Activated naive CD4-positive, alpha-beta T cell treated with anti-CD3 and anti-CD28 coated beads, Interleukin-2, amount 10 ng/mL, durations not matched to agents 7 days and 5 days (primary cell): ENCODE data around the gene MYO3B.

ENCODE experiments used
- CTCF ChIA-PET: fragments of 350-600 bp; sonication (Branson Sonifier 250); formaldehyde crosslinking; loops from one replicate; lab custom pipeline; 2021; ENCODE audit warnings: antibody characterized with exemption; lab: Charles Lee
- DNase-seq: peaks from one replicate; pipeline ENCODE4 v3.0.0-alpha.2; 2020
- H3K27ac Mint-ChIP-seq: one replicate; pipeline ENCODE4 v1.8.0; 2021; ENCODE audit warnings: mild to moderate bottlenecking, moderate library complexity, mixed read lengths
- H3K27me3 Mint-ChIP-seq: one replicate; pipeline ENCODE4 v1.8.0; 2021; ENCODE audit warnings: mild to moderate bottlenecking, mixed read lengths
- H3K36me3 Mint-ChIP-seq: one replicate; pipeline ENCODE4 v1.8.0; 2021; ENCODE audit warnings: mixed read lengths
- H3K4me1 Mint-ChIP-seq: one replicate; pipeline ENCODE4 v1.8.0; 2021; ENCODE audit warnings: mixed read lengths
- H3K4me3 Mint-ChIP-seq: one replicate; pipeline ENCODE4 v1.8.0; 2021; ENCODE audit warnings: mild to moderate bottlenecking, moderate library complexity, mixed read lengths
- H3K9me3 Mint-ChIP-seq: one replicate; pipeline ENCODE4 v1.8.0; 2021; ENCODE audit warnings: mixed read lengths

The MYO3B gene

GRCh38 chr2:170502361-170503130 lies 324.6 kb downstream of the MYO3B start:
- CTCF ChIA-PET, result no interaction called here
- DNase-seq, result no peak
- H3K4me1 Mint-ChIP-seq, result peaks cover 35% of the 10 kb centered on the region
- H3K36me3 Mint-ChIP-seq, result no peaks in the 10 kb centered on the region
- no peak overlapping the region for H3K27ac Mint-ChIP-seq
- H3K9me3 Mint-ChIP-seq, result no peaks in the 10 kb centered on the region
- no peak overlapping the region for H3K4me3 Mint-ChIP-seq
- peaks cover 49% of the 10 kb centered on the region for H3K27me3 Mint-ChIP-seq

GRCh38 chr2:170503563-170503962 lies 325.6 kb downstream of the MYO3B start:
- CTCF ChIA-PET, result no interaction called here
- no peaks in the 10 kb centered on the region for H3K36me3 Mint-ChIP-seq

GRCh38 chr2:170503971-170504809 lies 326.2 kb downstream of the MYO3B start:
- no peak overlapping the region for H3K27ac Mint-ChIP-seq
- no peaks in the 10 kb centered on the region for H3K9me3 Mint-ChIP-seq
- DNase-seq, result no peak
- H3K36me3 Mint-ChIP-seq, result no peaks in the 10 kb centered on the region
- H3K27me3 Mint-ChIP-seq, result peaks cover 53% of the 10 kb centered on the region
- CTCF ChIA-PET, result no interaction called here
- no peak overlapping the region for H3K4me3 Mint-ChIP-seq
- H3K4me1 Mint-ChIP-seq, result peaks cover 49% of the 10 kb centered on the region

More at GRCh38 chr2:170503563-170503962, 325.6 kb downstream of the MYO3B start:
- H3K27me3 Mint-ChIP-seq, result peaks cover 49% of the 10 kb centered on the region
- no peak overlapping the region for H3K4me3 Mint-ChIP-seq
- H3K9me3 Mint-ChIP-seq, result no peaks in the 10 kb centered on the region
- peaks cover 45% of the 10 kb centered on the region for H3K4me1 Mint-ChIP-seq
- H3K27ac Mint-ChIP-seq, result no peak overlapping the region
- no peak for DNase-seq

GRCh38 chr2:170504810-170505145 lies 326.8 kb downstream of the MYO3B start:
- H3K36me3 Mint-ChIP-seq, result no peaks in the 10 kb centered on the region
- DNase-seq, result no peak
- CTCF ChIA-PET, result no interaction called here
- no peak overlapping the region for H3K27ac Mint-ChIP-seq
- no peak overlapping the region for H3K4me3 Mint-ChIP-seq
- peaks cover 49% of the 10 kb centered on the region for H3K4me1 Mint-ChIP-seq
- no peaks in the 10 kb centered on the region for H3K9me3 Mint-ChIP-seq
- peaks cover 55% of the 10 kb centered on the region for H3K27me3 Mint-ChIP-seq

GRCh38 chr2:170505631-170506275 lies 327.8 kb downstream of the MYO3B start:
- peak; percentile 26 for DNase-seq
- no peaks in the 10 kb centered on the region for H3K9me3 Mint-ChIP-seq
- H3K4me3 Mint-ChIP-seq, result peak overlapping the region; percentile 27
- CTCF ChIA-PET, result interaction anchor here (0.5 kb wide), 1 partner anchor 9 kb away, joined by 4 read pairs; no protein-coding TSS in a partner anchor
- H3K4me1 Mint-ChIP-seq, result peaks cover 49% of the 10 kb centered on the region
- no peak overlapping the region for H3K27ac Mint-ChIP-seq
- H3K36me3 Mint-ChIP-seq, result no peaks in the 10 kb centered on the region
- peaks cover 54% of the 10 kb centered on the region for H3K27me3 Mint-ChIP-seq

- Mint-ChIP-seq H3K27me3 (peaks cover 44% of the 10 kb centered on the region), H3K4me1 (peaks cover 40% of the 10 kb centered on the region), H3K9me3 (no peaks in the 10 kb centered on the region), H3K4me3 (no peak overlapping the region), H3K27ac (no peak overlapping the region), H3K36me3 (no peaks in the 10 kb centered on the region)
- DNase-seq, result no peak
- CTCF ChIA-PET, result interaction anchor here (0.7 kb wide), 1 partner anchor 274 kb away, joined by 3 read pairs; no protein-coding TSS in a partner anchor
Measured at GRCh38 chr2:170509452-170510193, 331.7 kb downstream of the MYO3B start.

- Mint-ChIP-seq H3K27me3 (peaks cover 44% of the 10 kb centered on the region), H3K9me3 (no peaks in the 10 kb centered on the region), H3K27ac (no peak overlapping the region), H3K4me1 (peaks cover 17% of the 10 kb centered on the region), H3K36me3 (no peaks in the 10 kb centered on the region), H3K4me3 (no peak overlapping the region)
- no peak for DNase-seq
- CTCF ChIA-PET, result no interaction called here
Measured at GRCh38 chr2:170512266-170512665, 334.3 kb downstream of the MYO3B start.

- Mint-ChIP-seq H3K36me3 (no peaks in the 10 kb centered on the region), H3K9me3 (no peaks in the 10 kb centered on the region), H3K27me3 (peaks cover 38% of the 10 kb centered on the region), H3K27ac (no peak overlapping the region), H3K4me1 (no peaks in the 10 kb centered on the region), H3K4me3 (no peak overlapping the region)
- CTCF ChIA-PET, result no interaction called here
- DNase-seq, result no peak
Measured at GRCh38 chr2:170514140-170514539, 336.2 kb downstream of the MYO3B start.

GRCh38 chr2:170517538-170517937 lies 339.6 kb downstream of the MYO3B start:
- DNase-seq, result no peak
- Mint-ChIP-seq H3K27ac (no peak overlapping the region), H3K4me3 (no peak overlapping the region), H3K9me3 (no peaks in the 10 kb centered on the region), H3K4me1 (no peaks in the 10 kb centered on the region), H3K27me3 (peaks cover 30% of the 10 kb centered on the region), H3K36me3 (no peaks in the 10 kb centered on the region)
- CTCF ChIA-PET, result no interaction called here

- no peak overlapping the region for H3K27ac Mint-ChIP-seq
- no peak overlapping the region for H3K4me3 Mint-ChIP-seq
- no peaks in the 10 kb centered on the region for H3K4me1 Mint-ChIP-seq
- H3K9me3 Mint-ChIP-seq, result no peaks in the 10 kb centered on the region
- peaks cover 25% of the 10 kb centered on the region for H3K27me3 Mint-ChIP-seq
- no peak for DNase-seq
- H3K36me3 Mint-ChIP-seq, result no peaks in the 10 kb centered on the region
- CTCF ChIA-PET, result no interaction called here
Measured at GRCh38 chr2:170518911-170519310, 341.0 kb downstream of the MYO3B start.

- H3K27me3 Mint-ChIP-seq, result peaks cover 7% of the 10 kb centered on the region
- H3K27ac Mint-ChIP-seq, result no peak overlapping the region
- no peaks in the 10 kb centered on the region for H3K9me3 Mint-ChIP-seq
- no peaks in the 10 kb centered on the region for H3K36me3 Mint-ChIP-seq
- no peak for DNase-seq
- no peak overlapping the region for H3K4me3 Mint-ChIP-seq
- CTCF ChIA-PET, result no interaction called here
- H3K4me1 Mint-ChIP-seq, result peaks cover 5% of the 10 kb centered on the region
Measured at GRCh38 chr2:170521299-170521698, 343.4 kb downstream of the MYO3B start.

GRCh38 chr2:170523506-170523905 lies 345.6 kb downstream of the MYO3B start:
- Mint-ChIP-seq H3K9me3 (no peaks in the 10 kb centered on the region), H3K36me3 (no peaks in the 10 kb centered on the region), H3K27ac (no peak overlapping the region), H3K4me1 (peaks cover 5% of the 10 kb centered on the region), H3K27me3 (peaks cover 13% of the 10 kb centered on the region), H3K4me3 (no peak overlapping the region)
- no peak for DNase-seq
- CTCF ChIA-PET, result no interaction called here

- no peak for DNase-seq
- H3K36me3 Mint-ChIP-seq, result no peaks in the 10 kb centered on the region
- H3K4me1 Mint-ChIP-seq, result peaks cover 5% of the 10 kb centered on the region
- H3K27ac Mint-ChIP-seq, result no peak overlapping the region
- peaks cover 20% of the 10 kb centered on the region for H3K27me3 Mint-ChIP-seq
- no peaks in the 10 kb centered on the region for H3K9me3 Mint-ChIP-seq
- no peak overlapping the region for H3K4me3 Mint-ChIP-seq
- CTCF ChIA-PET, result no interaction called here
Measured at GRCh38 chr2:170524828-170525565, 347.1 kb downstream of the MYO3B start.
